Peyer's patch (tissue), 4 donors: ENCODE measurements around the gene SH3TC2.

Source experiments
- POLR2A ChIP-seq, 2 donors: fragments of 450-650 bp; IDR thresholded peaks; one replicate each; pipeline ENCODE4 v1.5.1; 2017; ENCODE audit warnings: antibody characterized with exemption in 2 of 2, mild to moderate bottlenecking in 2 of 2, moderate library complexity in 2 of 2
- TF ChIP-seq, protein P1 (sequence below), 6 experiments: fragments of 450-650 bp in 4 of 6; fragments of 200-600 bp in 2 of 6; sonication (generic) in 1 of 6; IDR thresholded peaks; one replicate each; pipeline ENCODE4 v1.5.1; 2017 to 2019; ENCODE audit warnings: antibody characterized with exemption in 6 of 6, mild to moderate bottlenecking in 3 of 6, moderate library complexity in 1 of 6

DNA sequence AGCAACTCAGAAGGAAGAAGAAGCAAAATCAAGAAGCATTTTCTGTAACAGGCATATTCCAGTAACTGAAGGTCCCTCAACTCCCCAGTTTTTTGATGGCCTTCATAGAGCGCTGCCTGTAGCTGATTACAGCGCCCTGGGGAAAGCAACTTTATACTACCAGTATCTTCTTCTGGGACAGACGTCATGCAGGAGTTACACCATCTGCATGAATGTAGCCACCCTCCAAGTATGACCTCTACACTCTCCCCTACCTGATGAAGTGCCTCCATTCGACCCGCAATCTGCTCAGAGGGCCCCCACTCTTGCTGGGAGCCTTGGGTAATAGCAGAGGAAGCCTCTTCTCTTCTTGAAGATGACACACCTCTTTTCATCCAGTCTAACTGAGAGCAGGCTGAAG lies 21.0 kb upstream of the SH3TC2 start:
- TF ChIP-seq, protein P1, sequence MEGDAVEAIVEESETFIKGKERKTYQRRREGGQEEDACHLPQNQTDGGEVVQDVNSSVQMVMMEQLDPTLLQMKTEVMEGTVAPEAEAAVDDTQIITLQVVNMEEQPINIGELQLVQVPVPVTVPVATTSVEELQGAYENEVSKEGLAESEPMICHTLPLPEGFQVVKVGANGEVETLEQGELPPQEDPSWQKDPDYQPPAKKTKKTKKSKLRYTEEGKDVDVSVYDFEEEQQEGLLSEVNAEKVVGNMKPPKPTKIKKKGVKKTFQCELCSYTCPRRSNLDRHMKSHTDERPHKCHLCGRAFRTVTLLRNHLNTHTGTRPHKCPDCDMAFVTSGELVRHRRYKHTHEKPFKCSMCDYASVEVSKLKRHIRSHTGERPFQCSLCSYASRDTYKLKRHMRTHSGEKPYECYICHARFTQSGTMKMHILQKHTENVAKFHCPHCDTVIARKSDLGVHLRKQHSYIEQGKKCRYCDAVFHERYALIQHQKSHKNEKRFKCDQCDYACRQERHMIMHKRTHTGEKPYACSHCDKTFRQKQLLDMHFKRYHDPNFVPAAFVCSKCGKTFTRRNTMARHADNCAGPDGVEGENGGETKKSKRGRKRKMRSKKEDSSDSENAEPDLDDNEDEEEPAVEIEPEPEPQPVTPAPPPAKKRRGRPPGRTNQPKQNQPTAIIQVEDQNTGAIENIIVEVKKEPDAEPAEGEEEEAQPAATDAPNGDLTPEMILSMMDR (IDR thresholded peaks at IDR 0.05), result no peak
- TF ChIP-seq POLR2A (IDR thresholded peaks at IDR 0.05), result no peak
